PC-9 (cell line): Measurements from ENCODE around the gene C18orf32. TPM values are rescaled to one million over a fixed set of nuclear protein-coding genes. Genes with fewer than 3 reads are reported as not detected.

Source experiments
- BruUV-seq: library from RNA; stranded (reverse); fragments of 400-500 nt; replicated peaks from 2 replicates; lab custom pipeline; 2021; lab: Mats Ljungman, UMichigan
- CTCF ChIA-PET: fragments of 300-600 bp; sonication (Branson Sonifier 250); formaldehyde crosslinking; loops from one replicate; lab custom pipeline; 2022; ENCODE audit warnings: antibody characterized with exemption; lab: Charles Lee
- POLR2A ChIA-PET: fragments of 300-600 bp; sonication (Branson Sonifier 250); formaldehyde crosslinking; loops from one replicate; lab custom pipeline; 2022; ENCODE audit warnings: antibody characterized with exemption; ENCODE audit not compliant: unreplicated experiment; lab: Charles Lee
- DNase-seq, 2 experiments: peaks; one replicate each; pipeline versions ENCODE4 v3.0.0 to v3.0.0-alpha.2; 2015 to 2022; ENCODE audit warnings: mixed read lengths in 1 of 2
- H2AFZ ChIP-seq: fragments of 200-600 bp; sonication (generic); 2 replicates; pipeline ENCODE4 v1.8.1; 2017; ENCODE audit warnings: antibody characterized with exemption
- H3F3A ChIP-seq: fragments of 200-600 bp; sonication (generic); 2 replicates; pipeline ENCODE4 v1.8.1; 2017; ENCODE audit warnings: antibody characterized with exemption, mild to moderate bottlenecking, low read depth; ENCODE audit not compliant: insufficient read depth
- H3K27ac ChIP-seq: fragments of 200-600 bp; sonication (generic); 2 replicates; pipeline ENCODE4 v1.6.1; 2016; ENCODE audit warnings: mixed run types
- H3K27me3 ChIP-seq: fragments of 200-600 bp; sonication (generic); 2 replicates; pipeline ENCODE4 v1.6.1; 2016; ENCODE audit warnings: low read depth, mixed run types; ENCODE audit not compliant: insufficient read depth
- H3K36me3 ChIP-seq: fragments of 200-600 bp; sonication (generic); 2 replicates; pipeline ENCODE4 v1.6.1; 2016; ENCODE audit warnings: low read depth, mixed run types
- H3K4me1 ChIP-seq: fragments of 200-600 bp; sonication (generic); replicated peaks from 2 replicates; pipeline ENCODE4 v1.6.1; 2016; ENCODE audit warnings: mixed run types; ENCODE audit not compliant: insufficient read depth
- H3K4me2 ChIP-seq: fragments of 200-600 bp; sonication (generic); 2 replicates; pipeline ENCODE4 v1.6.1; 2017; ENCODE audit warnings: mixed run types
- H3K4me3 ChIP-seq: fragments of 200-600 bp; sonication (generic); 2 replicates; pipeline ENCODE4 v1.6.1; 2016; ENCODE audit warnings: mixed run types
- H3K79me2 ChIP-seq: fragments of 200-600 bp; sonication (generic); 2 replicates; pipeline ENCODE4 v1.6.1; 2017; ENCODE audit warnings: low read depth, mixed run types
- H3K9me2 ChIP-seq: fragments of 200-600 bp; sonication (generic); 2 replicates; pipeline ENCODE4 v1.8.1; 2017; ENCODE audit warnings: mild to moderate bottlenecking; ENCODE audit not compliant: insufficient read depth
- H3K9me3 ChIP-seq: fragments of 200-600 bp; sonication (generic); 2 replicates; pipeline ENCODE4 v1.8.1; 2016; ENCODE audit warnings: low read depth; ENCODE audit not compliant: insufficient read depth
- H4K20me1 ChIP-seq: fragments of 200-600 bp; sonication (generic); 2 replicates; pipeline ENCODE4 v1.8.1; 2017; ENCODE audit not compliant: insufficient read depth
- CTCF ChIP-seq: fragments of 200-600 bp; sonication (generic); conservative IDR thresholded peaks from 2 replicates; pipeline ENCODE4 v1.6.1; 2017; ENCODE audit warnings: mixed run types, antibody characterized with exemption, mild to moderate bottlenecking, moderate library complexity
- EZH2 ChIP-seq: fragments of 200-600 bp; sonication (generic); IDR thresholded peaks from 2 replicates; pipeline ENCODE4 v1.8.0; 2017; ENCODE audit warnings: antibody characterized with exemption, low read depth
- intact Hi-C: fragments of 100-400 bp; cut with micrococcal nuclease; formaldehyde crosslinking; loops from one replicate; pipeline ENCODE4 v1.10.0; 2022; ENCODE audit not compliant: unreplicated experiment
- total RNA-seq: library from RNA; stranded (reverse); gene quantifications from 2 replicates; pipeline ENCODE4 v1.2.3, GENCODE V29; 2021

Gene C18orf32
- total RNA-seq, 1 experiment from 2014 or later, result 19.2 TPM

- POLR2A ChIA-PET, result no interaction called here
- TF ChIP-seq EZH2 (no peak), CTCF (no peak)
- 0 out of 2 replicates have a peak, but pooled peaks cover 3% of the 10 kb centered on the region for H3F3A ChIP-seq
- no peaks in the 10 kb centered on the region for H3K9me2 ChIP-seq
- H3K27ac ChIP-seq, result no peak overlapping the region
- H3K79me2 ChIP-seq, result peaks cover 10% of the 10 kb centered on the region; the same call in 1 of the 2 replicates
- no peak overlapping the region for H2AFZ ChIP-seq
- no peaks in the 10 kb centered on the region for H3K4me1 ChIP-seq
- no peaks in the 10 kb centered on the region for H3K27me3 ChIP-seq
- no peak for DNase-seq
- H3K9me3 ChIP-seq, result peaks cover 8% of the 10 kb centered on the region
- no peak overlapping the region for H3K4me2 ChIP-seq
- CTCF ChIA-PET, result interaction anchor here (0.7 to 0.8 kb wide), 3 partner anchors 87 to 799 kb away, joined by 3 to 12 read pairs (median 4); no protein-coding TSS in a partner anchor
- intact Hi-C loops, result loop anchor here (10.0 kb wide), 1 partner anchor 1412 kb away; no protein-coding TSS in a partner anchor
- BruUV-seq, result no TSS peak
- H3K4me3 ChIP-seq, result no peak overlapping the region
- H3K36me3 ChIP-seq, result no peaks in the 10 kb centered on the region
- peaks cover 3% of the 10 kb centered on the region for H4K20me1 ChIP-seq
These were observed 40.6 kb downstream of the C18orf32 start for GRCh38 chr18:49446481-49446880.

GRCh38 chr18:49444581-49444980 lies 42.5 kb downstream of the C18orf32 start:
- BruUV-seq, result no TSS peak
- ChIA-PET CTCF (no interaction called here), POLR2A (no interaction called here)
- Histone ChIP-seq H4K20me1 (peaks cover 5% of the 10 kb centered on the region), H3K9me2 (no peaks in the 10 kb centered on the region; the same call in 1 of the 2 replicates), H3K4me1 (no peaks in the 10 kb centered on the region), H3K9me3 (peaks cover 8% of the 10 kb centered on the region), H3F3A (0 out of 2 replicates have a peak, but pooled peaks cover 3% of the 10 kb centered on the region), H2AFZ (no peak overlapping the region), H3K27ac (no peak overlapping the region), H3K4me3 (no peak overlapping the region), H3K27me3 (no peaks in the 10 kb centered on the region), H3K79me2 (peaks cover 11% of the 10 kb centered on the region; the same call in 1 of the 2 replicates), H3K36me3 (no peaks in the 10 kb centered on the region), H3K4me2 (no peak overlapping the region)
- TF ChIP-seq CTCF, result no peak
- no peak for TF ChIP-seq EZH2
- DNase-seq, result no peak
- intact Hi-C loops, result loop anchor here (10.0 kb wide), 1 partner anchor 1410 kb away; no protein-coding TSS in a partner anchor

GRCh38 chr18:49443837-49444236 lies 43.2 kb downstream of the C18orf32 start:
- no peak for DNase-seq
- ChIA-PET CTCF (no interaction called here), POLR2A (no interaction called here)
- Histone ChIP-seq H3K9me2 (no peaks in the 10 kb centered on the region; the same call in 1 of the 2 replicates), H2AFZ (no peak overlapping the region), H3K27ac (no peak overlapping the region), H3K9me3 (peaks cover 2% of the 10 kb centered on the region; the same call in 1 of the 2 replicates), H3K4me2 (no peak overlapping the region), H3K27me3 (no peaks in the 10 kb centered on the region), H4K20me1 (peaks cover 5% of the 10 kb centered on the region), H3K36me3 (no peaks in the 10 kb centered on the region), H3K79me2 (peaks cover 15% of the 10 kb centered on the region; the same call in 1 of the 2 replicates), H3F3A (0 out of 2 replicates have a peak, but pooled peaks cover 3% of the 10 kb centered on the region), H3K4me3 (no peak overlapping the region), H3K4me1 (no peaks in the 10 kb centered on the region)
- intact Hi-C loops, result loop anchor here (10.0 kb wide), 1 partner anchor 1409 kb away; no protein-coding TSS in a partner anchor
- TF ChIP-seq CTCF (no peak), EZH2 (no peak)
- no TSS peak for BruUV-seq
